ENCODE measurements around the gene CCNB2. TPM values are rescaled to one million over a fixed set of nuclear protein-coding genes. Genes with fewer than 3 reads are reported as not detected.

The CCNB2 gene
- total and polyA plus RNA-seq, 10 of the 15 experiments (the other 5 are each of a cell fraction or from before 2014, with no cell fraction given), result 74.1 to 211 (median 103) TPM

GRCh38 chr15:59099162-59099685 lies 5.7 kb upstream of the CCNB2 start:
- Histone ChIP-seq H3K79me2 (ENCODE audit: control insufficient read depth, insufficient read depth, low read length) (no peaks in the 10 kb centered on the region), H4K20me1 (ENCODE audit: control insufficient read depth, insufficient read depth) (no peaks in the 10 kb centered on the region), H3K4me2 (ENCODE audit: control insufficient read depth, insufficient read depth) (no peak overlapping the region), H3K9me3 (replicated peaks; ENCODE audit: control insufficient read depth, insufficient read depth, low read length) (no peaks in the 10 kb centered on the region), H3K4me3 (no peak overlapping the region), H3K27ac (ENCODE audit: control insufficient read depth, insufficient read depth) (no peak overlapping the region), H2AFZ (ENCODE audit: control insufficient read depth, low read depth, low read length) (no peak overlapping the region), H3K36me3 (ENCODE audit: control insufficient read depth in 2 of 2, insufficient read depth in 2 of 2, low read length in 1 of 2) (peaks cover 1 to 9% of the 10 kb centered on the region in 2 experiments; a peak in 2 of 4 replicates), H3K4me1 (ENCODE audit: control insufficient read depth, insufficient read depth, low read length) (peaks cover under 1% of the 10 kb centered on the region; the same call in 1 of the 2 replicates), H3K27me3 (replicated peaks in 1 of 2; ENCODE audit: control insufficient read depth in 2 of 2, insufficient read depth in 2 of 2, low read length in 1 of 2) (no peaks in the 10 kb centered on the region), H3K9ac (ENCODE audit: control insufficient read depth, insufficient read depth, low read length) (no peak overlapping the region)
- TF ChIP-seq SMC3 (IDR thresholded peaks at IDR 0.05; ENCODE audit: borderline replicate concordance, low read length), result no peak
- RAD21 ChIA-PET (ENCODE audit: unreplicated experiment), result interaction anchor here (1.3 kb wide), 1 partner anchor 119 kb away, joined by 4 read pairs; no protein-coding TSS in a partner anchor
- ATAC-seq (no peak), DNase-seq (ENCODE audit: low read depth, low spot score) (no peak), FAIRE-seq (no peak)
- no TSS peak for BruUV-seq (replicated peaks)
- WGBS (ENCODE audit: insufficient coverage, insufficient replicate concordance, low lambda C conversion rate, missing lambda C conversion rate), result 97% methylated on average over 2 of the region's 2 CpGs
- intact Hi-C loops (cut with micrococcal nuclease; ENCODE audit: unreplicated experiment) (no loop called here), in situ Hi-C loops (cut with MboI) (no loop called here)
- POLR2A ChIA-PET, result no interaction called here
- SMC1A ChIA-PET (ENCODE audit: uncharacterized antibody, unreplicated experiment), result interaction anchor here (0.7 kb wide), 1 partner anchor 510 kb away, joined by 3 read pairs; no protein-coding TSS in a partner anchor
- CTCF ChIA-PET, result interaction anchor here (0.6 to 2.5 kb wide), 3 partner anchors 50 to 143 kb away, joined by 3 to 8 read pairs (median 3); no protein-coding TSS in a partner anchor

GRCh38 chr15:59104602-59104911 lies 389 bp upstream of the CCNB2 start:
- no TSS peak for BruUV-seq (replicated peaks)
- WGBS (ENCODE audit: insufficient coverage, insufficient replicate concordance, low lambda C conversion rate, missing lambda C conversion rate), result 8% methylated on average over 8 of the region's 9 CpGs
- ATAC-seq (peak; percentile 50; the same call in 2 of the 3 replicates), FAIRE-seq (no peak), DNase-seq (ENCODE audit: low read depth, low spot score) (no peak)
- intact Hi-C loops (cut with micrococcal nuclease; ENCODE audit: unreplicated experiment), result loop anchor here (2.0 kb wide), 2 partner anchors 116 to 126 kb away; no protein-coding TSS in a partner anchor
- Histone ChIP-seq H4K20me1 (ENCODE audit: control insufficient read depth, insufficient read depth) (no peaks in the 10 kb centered on the region), H3K9me3 (replicated peaks; ENCODE audit: control insufficient read depth, insufficient read depth, low read length) (no peaks in the 10 kb centered on the region), H2AFZ (ENCODE audit: control insufficient read depth, low read depth, low read length) (peak overlapping the region; percentile 82), H3K27me3 (replicated peaks in 1 of 2; ENCODE audit: control insufficient read depth in 2 of 2, insufficient read depth in 2 of 2, low read length in 1 of 2) (no peaks in the 10 kb centered on the region), H3K27ac (ENCODE audit: control insufficient read depth, insufficient read depth) (peak overlapping the region; percentile 86), H3K4me2 (ENCODE audit: control insufficient read depth, insufficient read depth) (peak overlapping the region; percentile 66), H3K4me1 (ENCODE audit: control insufficient read depth, insufficient read depth, low read length) (peaks cover 4% of the 10 kb centered on the region; the same call in 1 of the 2 replicates), H3K4me3 (peak overlapping the region; percentile 95; the same call in 1 of the 2 replicates), H3K9ac (ENCODE audit: control insufficient read depth, insufficient read depth, low read length) (peak overlapping the region; percentile 94), H3K79me2 (ENCODE audit: control insufficient read depth, insufficient read depth, low read length) (peaks cover 30% of the 10 kb centered on the region), H3K36me3 (ENCODE audit: control insufficient read depth in 2 of 2, insufficient read depth in 2 of 2, low read length in 1 of 2) (peaks cover 0 to 20% of the 10 kb centered on the region in 2 experiments; a peak in 3 of 4 replicates)
- ChIA-PET POLR2A (interaction anchor here (0.7 to 1.0 kb wide), 2 partner anchors 7 to 14 kb away, joined by 4 to 5 read pairs; no protein-coding TSS in a partner anchor), CTCF (interaction anchor here (1.0 kb wide), 1 partner anchor 33 kb away, joined by 3 read pairs; no protein-coding TSS in a partner anchor), SMC1A (ENCODE audit: uncharacterized antibody, unreplicated experiment) (no interaction called here), RAD21 (ENCODE audit: unreplicated experiment) (no interaction called here)
- in situ Hi-C loops (cut with MboI), result no loop called here
- no peak for TF ChIP-seq RFX5 (IDR thresholded peaks at IDR 0.05; ENCODE audit: low read depth, low read length)
- TF ChIP-seq JUNB (IDR thresholded peaks at IDR 0.05), result no peak
- TF ChIP-seq PML (IDR thresholded peaks at IDR 0.05; ENCODE audit: low read length), result no peak
- TF ChIP-seq HDAC6 (IDR thresholded peaks at IDR 0.05; ENCODE audit: unreplicated experiment), result no peak
- TF ChIP-seq BCLAF1 (IDR thresholded peaks at IDR 0.05), result no peak
- TF ChIP-seq RELA (IDR thresholded peaks at IDR 0.05; ENCODE audit: borderline replicate concordance, partially characterized antibody), result no peak
- TF ChIP-seq EGR1 (IDR thresholded peaks at IDR 0.05; ENCODE audit: borderline replicate concordance in 1 of 2, low read depth in 2 of 2, low read length in 2 of 2), result peak in 1 of 2 experiments; percentile 52; a peak in 1 of 3 replicates
- TF ChIP-seq NR2C2 (IDR thresholded peaks at IDR 0.05; ENCODE audit: borderline replicate concordance, control insufficient read depth, insufficient read length, low read depth), result no peak
- TF ChIP-seq NR2F1 (conservative IDR thresholded peaks at IDR 0.05), result no peak

Measured in GM12878 (cell line).